HepG2 (cell line): ENCODE results near the gene MLXIPL. TPM values are rescaled to one million over a fixed set of nuclear protein-coding genes. Genes with fewer than 3 reads are reported as not detected.

Experiments used
- CBX1 ChIP-seq: IDR thresholded peaks from one replicate; pipeline ENCODE4 v1.6.1; 2016; ENCODE audit warnings: antibody characterized with exemption, low read depth
- CHCHD3 ChIP-seq: sonication (generic); formaldehyde crosslinking; IDR thresholded peaks from 2 replicates; pipeline ENCODE4 v1.8.0; 2022; ENCODE audit warnings: mild to moderate bottlenecking, missing genetic modification reagents, moderate library complexity
- HNF4A ChIP-seq: sonication (generic); formaldehyde crosslinking; IDR thresholded peaks from 2 replicates; pipeline ENCODE4 v1.4.0; 2020; ENCODE audit warnings: missing genetic modification reagents
- KMT2A ChIP-seq: sonication (generic); formaldehyde crosslinking; IDR thresholded peaks from 2 replicates; pipeline ENCODE4 v1.4.0; 2020; ENCODE audit warnings: missing genetic modification reagents
- MXD4 ChIP-seq: IDR thresholded peaks from 2 replicates; pipeline ENCODE4 v1.6.1; 2016; ENCODE audit warnings: mild to moderate bottlenecking, missing biosample characterization, missing genetic modification reagents
- PRMT3 ChIP-seq: sonication (generic); formaldehyde crosslinking; IDR thresholded peaks from 2 replicates; pipeline ENCODE4 v1.8.1; 2022; ENCODE audit warnings: low read depth, mild to moderate bottlenecking, moderate library complexity, missing genetic modification reagents, borderline replicate concordance
- RXRB ChIP-seq: IDR thresholded peaks from 2 replicates; pipeline ENCODE4 v1.6.1; 2016; ENCODE audit warnings: borderline replicate concordance, missing genetic modification reagents, missing compliant biosample characterization
- SALL1 ChIP-seq: sonication (generic); formaldehyde crosslinking; IDR thresholded peaks from 2 replicates; pipeline ENCODE4 v1.8.0; 2022; ENCODE audit warnings: mild to moderate bottlenecking, missing genetic modification reagents
- SP4 ChIP-seq: sonication (generic); formaldehyde crosslinking; IDR thresholded peaks from 2 replicates; pipeline ENCODE4 v1.8.1; 2023; ENCODE audit warnings: mild to moderate bottlenecking, missing genetic modification reagents
- STAT5B ChIP-seq: sonication (generic); formaldehyde crosslinking; IDR thresholded peaks from 2 replicates; pipeline ENCODE4 v1.4.0; 2020; ENCODE audit warnings: missing genetic modification reagents
- TBP ChIP-seq: sonication (generic); formaldehyde crosslinking; IDR thresholded peaks from 2 replicates; pipeline ENCODE4 v1.5.0; 2020; ENCODE audit warnings: missing genetic modification reagents
- TRIM24 ChIP-seq: sonication (generic); formaldehyde crosslinking; IDR thresholded peaks from 2 replicates; pipeline ENCODE4 v1.8.0; 2022; ENCODE audit warnings: mild to moderate bottlenecking, missing genetic modification reagents
- ZNF180 ChIP-seq: sonication (generic); formaldehyde crosslinking; IDR thresholded peaks from 2 replicates; pipeline ENCODE4 v1.4.0; 2020; ENCODE audit warnings: low read depth, missing genetic modification reagents, borderline replicate concordance
- ZNF780A ChIP-seq: sonication (generic); formaldehyde crosslinking; IDR thresholded peaks from 2 replicates; pipeline ENCODE4 v1.8.0; 2022; ENCODE audit warnings: mild to moderate bottlenecking, missing genetic modification reagents, moderate library complexity
- ZSCAN25 ChIP-seq: sonication (generic); formaldehyde crosslinking; IDR thresholded peaks from 2 replicates; pipeline ENCODE4 v1.8.0; 2022; ENCODE audit warnings: mild to moderate bottlenecking, missing genetic modification reagents
- polyA plus RNA-seq, 8 experiments: library from polyadenylated mRNA; depleted of rRNA in 3 of 8; stranded (reverse) in 7 of 8; unstranded in 1 of 8; fragments of >200 nt; fragmentation: Illumina TruSeq in 4 of 8; extraction: Trizol in 4 of 8; gene quantifications; 2 replicates each; pipeline versions ENCODE4 v1.2.1 to v1.2.3, GENCODE V29; 2011 to 2016; ENCODE audit warnings: low read depth in 4 of 8, missing spikeins in 1 of 8, mixed read lengths in 1 of 8; ENCODE audit not compliant: insufficient read depth in 1 of 8
- total RNA-seq, 5 experiments: library from RNA; depleted of rRNA; stranded (reverse); fragments of >200 nt; fragmentation: Illumina TruSeq; extraction: Trizol; gene quantifications; 2 replicates each; pipeline ENCODE4 v1.2.3, GENCODE V29; 2016; ENCODE audit warnings: low read depth in 1 of 5
- TF ChIP-seq, protein P1 (sequence below): sonication (generic); formaldehyde crosslinking; IDR thresholded peaks from 2 replicates; pipeline ENCODE4 v1.4.0; 2020; ENCODE audit warnings: mild to moderate bottlenecking, missing genetic modification reagents
- TF ChIP-seq, protein P2 (sequence below): sonication (generic); formaldehyde crosslinking; IDR thresholded peaks from 2 replicates; pipeline ENCODE4 v1.5.1; 2020; ENCODE audit warnings: mild to moderate bottlenecking, missing genetic modification reagents, moderate library complexity
- TF ChIP-seq, protein P3 (sequence below): sonication (generic); formaldehyde crosslinking; IDR thresholded peaks from 2 replicates; pipeline ENCODE4 v1.4.0; 2020; ENCODE audit warnings: missing genetic modification reagents
- TF ChIP-seq, protein P4 (sequence below): sonication (generic); formaldehyde crosslinking; IDR thresholded peaks from 2 replicates; pipeline ENCODE4 v1.4.0; 2020; ENCODE audit warnings: missing genetic modification reagents; ENCODE audit errors: not compliant biosample characterization

Gene MLXIPL
- total and polyA plus RNA-seq, 2 of the 13 experiments (the other 11 are each of a cell fraction or from before 2014, with no cell fraction given) = 51.6 to 60.1 TPM

DNA sequence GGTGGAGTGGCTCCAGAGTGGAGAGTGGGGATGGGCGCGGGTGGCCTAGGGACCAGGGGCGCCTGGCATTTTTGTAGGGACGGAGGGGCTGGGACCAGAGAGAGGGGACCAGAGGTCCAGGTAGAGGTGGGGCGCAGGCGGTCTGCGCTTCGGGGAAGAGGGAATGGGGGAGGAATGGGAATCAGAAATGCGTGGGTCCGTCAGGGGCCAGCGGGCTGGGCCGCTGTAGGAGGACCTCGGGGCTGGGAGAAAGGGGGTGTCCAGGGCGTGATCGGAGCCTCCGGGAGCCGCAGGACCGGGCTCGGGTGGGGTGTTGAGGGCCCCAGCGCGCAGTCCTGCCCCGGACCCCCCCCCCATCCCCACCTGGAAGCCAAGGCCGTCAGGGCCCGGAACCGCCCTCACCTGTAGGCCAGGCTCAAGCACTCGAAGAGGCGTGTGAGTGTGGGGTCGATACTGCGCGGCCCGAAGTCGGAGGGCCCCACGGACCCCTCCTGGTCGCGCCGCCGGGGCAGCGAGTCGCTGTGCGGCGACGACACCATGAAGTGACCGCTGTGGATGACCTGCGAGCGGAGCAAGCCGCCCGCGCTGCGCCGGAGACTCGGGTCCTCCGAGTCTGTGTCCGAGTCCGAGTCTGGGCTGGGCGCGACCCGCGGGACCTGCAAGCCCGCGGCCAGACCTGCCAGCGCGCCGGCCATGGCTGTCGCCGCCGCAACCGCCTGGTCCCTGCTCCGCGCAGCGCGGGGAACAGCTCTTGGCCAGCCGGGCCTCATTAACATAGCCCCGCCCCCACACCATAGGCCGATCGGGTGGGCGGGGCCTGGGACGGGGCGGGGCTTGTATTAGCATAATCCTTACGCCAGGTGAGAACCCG lies at the start of gene MLXIPL (continued):
- TF ChIP-seq HNF4A (CRISPR knock-in tag) (peak; percentile 23; the same call in 1 of the 2 replicates), CBX1 (peak; percentile 51), KMT2A (CRISPR knock-in tag) (peak; percentile 54; the same call in 1 of the 2 replicates), MXD4 (CRISPR knock-in tag) (0 out of 2 replicates have a peak, but pooled peaks have one; percentile 17), RXRB (peak; percentile 30; the same call in 1 of the 2 replicates), CHCHD3 (CRISPR knock-in tag) (0 out of 2 replicates have a peak, but pooled peaks have one; percentile 80), PRMT3 (CRISPR knock-in tag) (peak; percentile 84), ZSCAN25 (CRISPR knock-in tag) (peak; percentile 65), TBP (CRISPR knock-in tag) (no peak), SP4 (CRISPR knock-in tag) (peak; percentile 91), ZNF780A (CRISPR knock-in tag) (0 out of 2 replicates have a peak, but pooled peaks have one; percentile 39), TRIM24 (CRISPR knock-in tag) (no peak), SALL1 (peak; percentile 86), STAT5B (CRISPR knock-in tag) (0 out of 2 replicates have a peak, but pooled peaks have one; percentile 79), ZNF180 (CRISPR knock-in tag) (peak; percentile 60; the same call in 1 of the 2 replicates)
- TF ChIP-seq, protein P1, sequence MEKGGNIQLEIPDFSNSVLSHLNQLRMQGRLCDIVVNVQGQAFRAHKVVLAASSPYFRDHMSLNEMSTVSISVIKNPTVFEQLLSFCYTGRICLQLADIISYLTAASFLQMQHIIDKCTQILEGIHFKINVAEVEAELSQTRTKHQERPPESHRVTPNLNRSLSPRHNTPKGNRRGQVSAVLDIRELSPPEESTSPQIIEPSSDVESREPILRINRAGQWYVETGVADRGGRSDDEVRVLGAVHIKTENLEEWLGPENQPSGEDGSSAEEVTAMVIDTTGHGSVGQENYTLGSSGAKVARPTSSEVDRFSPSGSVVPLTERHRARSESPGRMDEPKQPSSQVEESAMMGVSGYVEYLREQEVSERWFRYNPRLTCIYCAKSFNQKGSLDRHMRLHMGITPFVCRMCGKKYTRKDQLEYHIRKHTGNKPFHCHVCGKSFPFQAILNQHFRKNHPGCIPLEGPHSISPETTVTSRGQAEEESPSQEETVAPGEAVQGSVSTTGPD (CRISPR knock-in tag) = no peak
- TF ChIP-seq, protein P2, sequence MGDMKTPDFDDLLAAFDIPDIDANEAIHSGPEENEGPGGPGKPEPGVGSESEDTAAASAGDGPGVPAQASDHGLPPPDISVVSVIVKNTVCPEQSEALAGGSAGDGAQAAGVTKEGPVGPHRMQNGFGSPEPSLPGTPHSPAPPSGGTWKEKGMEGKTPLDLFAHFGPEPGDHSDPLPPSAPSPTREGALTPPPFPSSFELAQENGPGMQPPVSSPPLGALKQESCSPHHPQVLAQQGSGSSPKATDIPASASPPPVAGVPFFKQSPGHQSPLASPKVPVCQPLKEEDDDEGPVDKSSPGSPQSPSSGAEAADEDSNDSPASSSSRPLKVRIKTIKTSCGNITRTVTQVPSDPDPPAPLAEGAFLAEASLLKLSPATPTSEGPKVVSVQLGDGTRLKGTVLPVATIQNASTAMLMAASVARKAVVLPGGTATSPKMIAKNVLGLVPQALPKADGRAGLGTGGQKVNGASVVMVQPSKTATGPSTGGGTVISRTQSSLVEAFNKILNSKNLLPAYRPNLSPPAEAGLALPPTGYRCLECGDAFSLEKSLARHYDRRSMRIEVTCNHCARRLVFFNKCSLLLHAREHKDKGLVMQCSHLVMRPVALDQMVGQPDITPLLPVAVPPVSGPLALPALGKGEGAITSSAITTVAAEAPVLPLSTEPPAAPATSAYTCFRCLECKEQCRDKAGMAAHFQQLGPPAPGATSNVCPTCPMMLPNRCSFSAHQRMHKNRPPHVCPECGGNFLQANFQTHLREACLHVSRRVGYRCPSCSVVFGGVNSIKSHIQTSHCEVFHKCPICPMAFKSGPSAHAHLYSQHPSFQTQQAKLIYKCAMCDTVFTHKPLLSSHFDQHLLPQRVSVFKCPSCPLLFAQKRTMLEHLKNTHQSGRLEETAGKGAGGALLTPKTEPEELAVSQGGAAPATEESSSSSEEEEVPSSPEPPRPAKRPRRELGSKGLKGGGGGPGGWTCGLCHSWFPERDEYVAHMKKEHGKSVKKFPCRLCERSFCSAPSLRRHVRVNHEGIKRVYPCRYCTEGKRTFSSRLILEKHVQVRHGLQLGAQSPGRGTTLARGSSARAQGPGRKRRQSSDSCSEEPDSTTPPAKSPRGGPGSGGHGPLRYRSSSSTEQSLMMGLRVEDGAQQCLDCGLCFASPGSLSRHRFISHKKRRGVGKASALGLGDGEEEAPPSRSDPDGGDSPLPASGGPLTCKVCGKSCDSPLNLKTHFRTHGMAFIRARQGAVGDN (CRISPR knock-in tag) = peak; percentile 74
- TF ChIP-seq, protein P3, sequence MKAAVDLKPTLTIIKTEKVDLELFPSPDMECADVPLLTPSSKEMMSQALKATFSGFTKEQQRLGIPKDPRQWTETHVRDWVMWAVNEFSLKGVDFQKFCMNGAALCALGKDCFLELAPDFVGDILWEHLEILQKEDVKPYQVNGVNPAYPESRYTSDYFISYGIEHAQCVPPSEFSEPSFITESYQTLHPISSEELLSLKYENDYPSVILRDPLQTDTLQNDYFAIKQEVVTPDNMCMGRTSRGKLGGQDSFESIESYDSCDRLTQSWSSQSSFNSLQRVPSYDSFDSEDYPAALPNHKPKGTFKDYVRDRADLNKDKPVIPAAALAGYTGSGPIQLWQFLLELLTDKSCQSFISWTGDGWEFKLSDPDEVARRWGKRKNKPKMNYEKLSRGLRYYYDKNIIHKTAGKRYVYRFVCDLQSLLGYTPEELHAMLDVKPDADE (CRISPR knock-in tag) = no peak; the same call in 1 of the 2 replicates
- TF ChIP-seq, protein P4, sequence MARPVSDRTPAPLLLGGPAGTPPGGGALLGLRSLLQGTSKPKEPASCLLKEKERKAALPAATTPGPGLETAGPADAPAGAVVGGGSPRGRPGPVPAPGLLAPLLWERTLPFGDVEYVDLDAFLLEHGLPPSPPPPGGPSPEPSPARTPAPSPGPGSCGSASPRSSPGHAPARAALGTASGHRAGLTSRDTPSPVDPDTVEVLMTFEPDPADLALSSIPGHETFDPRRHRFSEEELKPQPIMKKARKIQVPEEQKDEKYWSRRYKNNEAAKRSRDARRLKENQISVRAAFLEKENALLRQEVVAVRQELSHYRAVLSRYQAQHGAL = peak; percentile 72
